SK-N-SH (cell line): Measurements from ENCODE around the gene PLCH1.

Experiments used
- ELF1 ChIP-seq: IDR thresholded peaks from 2 replicates; pipeline ENCODE4 v1.4.0; 2012
- EP300 ChIP-seq, 2 experiments: IDR thresholded peaks; 2 replicates each; pipeline versions ENCODE4 v1.4.0 to v1.6.1; 2012; ENCODE audit warnings: borderline replicate concordance in 1 of 2, low read depth in 1 of 2, low read length in 1 of 2
- FOXM1 ChIP-seq: IDR thresholded peaks from 2 replicates; pipeline ENCODE4 v1.4.0; 2012; ENCODE audit warnings: low read depth, mild to moderate bottlenecking
- GABPA ChIP-seq: IDR thresholded peaks from 2 replicates; pipeline ENCODE4 v1.4.0; 2012; ENCODE audit warnings: low read depth, mild to moderate bottlenecking
- SIN3A ChIP-seq: IDR thresholded peaks from 2 replicates; pipeline ENCODE4 v1.6.1; 2012; ENCODE audit warnings: low read depth, mild to moderate bottlenecking, low read length, moderate library complexity, borderline replicate concordance
- TAF1 ChIP-seq: IDR thresholded peaks from 2 replicates; pipeline ENCODE4 v1.6.1; 2012; ENCODE audit warnings: low read depth, mild to moderate bottlenecking, low read length, moderate library complexity, borderline replicate concordance
- TCF12 ChIP-seq: IDR thresholded peaks from 2 replicates; pipeline ENCODE4 v1.4.0; 2012
- YY1 ChIP-seq: IDR thresholded peaks from 2 replicates; pipeline ENCODE4 v1.4.0; 2012; ENCODE audit warnings: low read depth, mild to moderate bottlenecking
- TF ChIP-seq, protein P1 (sequence below): fragments of 200-600 bp; sonication (generic); IDR thresholded peaks from 2 replicates; pipeline ENCODE4 v1.6.1; 2017; ENCODE audit warnings: antibody characterized with exemption, mild to moderate bottlenecking, moderate library complexity
- TF ChIP-seq, protein P2 (sequence below): IDR thresholded peaks from 2 replicates; pipeline ENCODE4; 2012
- TF ChIP-seq, protein P3 (sequence below): IDR thresholded peaks from 2 replicates; pipeline ENCODE4 v1.6.1; 2012; ENCODE audit warnings: mild to moderate bottlenecking, low read depth, low read length, moderate library complexity
- TF ChIP-seq, protein P4 (sequence below): IDR thresholded peaks from 2 replicates; pipeline ENCODE4 v1.4.0; 2012; ENCODE audit warnings: low read depth, borderline replicate concordance

DNA sequence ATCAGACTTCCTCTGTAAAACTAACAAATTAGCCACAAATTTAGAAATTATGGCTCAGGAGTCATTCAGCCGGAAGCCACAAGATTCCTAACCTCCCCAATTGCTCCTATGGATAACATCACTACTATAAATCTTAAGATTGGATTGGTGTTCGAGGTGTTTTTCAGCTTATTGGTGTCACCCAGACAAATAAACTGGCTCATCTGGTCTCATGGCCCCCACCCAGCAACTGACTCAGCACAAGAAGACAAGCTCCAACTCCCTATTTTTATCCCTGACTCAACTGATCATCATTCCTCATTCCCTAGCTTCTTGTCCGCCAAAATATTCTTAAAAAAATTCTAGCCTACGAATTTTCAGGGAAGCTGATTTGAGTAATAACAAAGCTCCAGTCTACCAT is 316.3 kb downstream of the PLCH1 start:
- no peak for TF ChIP-seq FOXM1
- TF ChIP-seq, protein P1, sequence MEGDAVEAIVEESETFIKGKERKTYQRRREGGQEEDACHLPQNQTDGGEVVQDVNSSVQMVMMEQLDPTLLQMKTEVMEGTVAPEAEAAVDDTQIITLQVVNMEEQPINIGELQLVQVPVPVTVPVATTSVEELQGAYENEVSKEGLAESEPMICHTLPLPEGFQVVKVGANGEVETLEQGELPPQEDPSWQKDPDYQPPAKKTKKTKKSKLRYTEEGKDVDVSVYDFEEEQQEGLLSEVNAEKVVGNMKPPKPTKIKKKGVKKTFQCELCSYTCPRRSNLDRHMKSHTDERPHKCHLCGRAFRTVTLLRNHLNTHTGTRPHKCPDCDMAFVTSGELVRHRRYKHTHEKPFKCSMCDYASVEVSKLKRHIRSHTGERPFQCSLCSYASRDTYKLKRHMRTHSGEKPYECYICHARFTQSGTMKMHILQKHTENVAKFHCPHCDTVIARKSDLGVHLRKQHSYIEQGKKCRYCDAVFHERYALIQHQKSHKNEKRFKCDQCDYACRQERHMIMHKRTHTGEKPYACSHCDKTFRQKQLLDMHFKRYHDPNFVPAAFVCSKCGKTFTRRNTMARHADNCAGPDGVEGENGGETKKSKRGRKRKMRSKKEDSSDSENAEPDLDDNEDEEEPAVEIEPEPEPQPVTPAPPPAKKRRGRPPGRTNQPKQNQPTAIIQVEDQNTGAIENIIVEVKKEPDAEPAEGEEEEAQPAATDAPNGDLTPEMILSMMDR, result no peak
- no peak for TF ChIP-seq SIN3A
- no peak for TF ChIP-seq EP300 (IDR thresholded peaks at IDR 0.05; ENCODE audit: borderline replicate concordance in 1 of 2, low read depth in 1 of 2, low read length in 1 of 2)
- TF ChIP-seq TAF1, result no peak
- TF ChIP-seq TCF12, result no peak
- TF ChIP-seq, protein P2, sequence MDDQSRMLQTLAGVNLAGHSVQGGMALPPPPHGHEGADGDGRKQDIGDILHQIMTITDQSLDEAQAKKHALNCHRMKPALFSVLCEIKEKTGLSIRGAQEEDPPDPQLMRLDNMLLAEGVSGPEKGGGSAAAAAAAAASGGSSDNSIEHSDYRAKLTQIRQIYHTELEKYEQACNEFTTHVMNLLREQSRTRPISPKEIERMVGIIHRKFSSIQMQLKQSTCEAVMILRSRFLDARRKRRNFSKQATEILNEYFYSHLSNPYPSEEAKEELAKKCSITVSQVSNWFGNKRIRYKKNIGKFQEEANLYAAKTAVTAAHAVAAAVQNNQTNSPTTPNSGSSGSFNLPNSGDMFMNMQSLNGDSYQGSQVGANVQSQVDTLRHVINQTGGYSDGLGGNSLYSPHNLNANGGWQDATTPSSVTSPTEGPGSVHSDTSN, result no peak
- TF ChIP-seq, protein P3, sequence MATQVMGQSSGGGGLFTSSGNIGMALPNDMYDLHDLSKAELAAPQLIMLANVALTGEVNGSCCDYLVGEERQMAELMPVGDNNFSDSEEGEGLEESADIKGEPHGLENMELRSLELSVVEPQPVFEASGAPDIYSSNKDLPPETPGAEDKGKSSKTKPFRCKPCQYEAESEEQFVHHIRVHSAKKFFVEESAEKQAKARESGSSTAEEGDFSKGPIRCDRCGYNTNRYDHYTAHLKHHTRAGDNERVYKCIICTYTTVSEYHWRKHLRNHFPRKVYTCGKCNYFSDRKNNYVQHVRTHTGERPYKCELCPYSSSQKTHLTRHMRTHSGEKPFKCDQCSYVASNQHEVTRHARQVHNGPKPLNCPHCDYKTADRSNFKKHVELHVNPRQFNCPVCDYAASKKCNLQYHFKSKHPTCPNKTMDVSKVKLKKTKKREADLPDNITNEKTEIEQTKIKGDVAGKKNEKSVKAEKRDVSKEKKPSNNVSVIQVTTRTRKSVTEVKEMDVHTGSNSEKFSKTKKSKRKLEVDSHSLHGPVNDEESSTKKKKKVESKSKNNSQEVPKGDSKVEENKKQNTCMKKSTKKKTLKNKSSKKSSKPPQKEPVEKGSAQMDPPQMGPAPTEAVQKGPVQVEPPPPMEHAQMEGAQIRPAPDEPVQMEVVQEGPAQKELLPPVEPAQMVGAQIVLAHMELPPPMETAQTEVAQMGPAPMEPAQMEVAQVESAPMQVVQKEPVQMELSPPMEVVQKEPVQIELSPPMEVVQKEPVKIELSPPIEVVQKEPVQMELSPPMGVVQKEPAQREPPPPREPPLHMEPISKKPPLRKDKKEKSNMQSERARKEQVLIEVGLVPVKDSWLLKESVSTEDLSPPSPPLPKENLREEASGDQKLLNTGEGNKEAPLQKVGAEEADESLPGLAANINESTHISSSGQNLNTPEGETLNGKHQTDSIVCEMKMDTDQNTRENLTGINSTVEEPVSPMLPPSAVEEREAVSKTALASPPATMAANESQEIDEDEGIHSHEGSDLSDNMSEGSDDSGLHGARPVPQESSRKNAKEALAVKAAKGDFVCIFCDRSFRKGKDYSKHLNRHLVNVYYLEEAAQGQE, result no peak
- no peak for TF ChIP-seq YY1
- TF ChIP-seq, protein P4, sequence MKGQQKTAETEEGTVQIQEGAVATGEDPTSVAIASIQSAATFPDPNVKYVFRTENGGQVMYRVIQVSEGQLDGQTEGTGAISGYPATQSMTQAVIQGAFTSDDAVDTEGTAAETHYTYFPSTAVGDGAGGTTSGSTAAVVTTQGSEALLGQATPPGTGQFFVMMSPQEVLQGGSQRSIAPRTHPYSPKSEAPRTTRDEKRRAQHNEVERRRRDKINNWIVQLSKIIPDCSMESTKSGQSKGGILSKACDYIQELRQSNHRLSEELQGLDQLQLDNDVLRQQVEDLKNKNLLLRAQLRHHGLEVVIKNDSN, result no peak
- TF ChIP-seq GABPA, result no peak
- no peak for TF ChIP-seq ELF1
